Upper lobe of right lung (tissue), 1 donor: ENCODE measurements around the gene ZNF607. TPM values are rescaled to one million over a fixed set of nuclear protein-coding genes. Genes with fewer than 3 reads are reported as not detected.
"Not testable (repeated sequence)": the region's sequence is repeated elsewhere in the genome, so short reads cannot be mapped to it uniquely, and the experiment has no call there.

Source experiments
- ATAC-seq: fragments of 200-7000 bp; cut with Tn5 transposase; one replicate; pipeline ENCODE4 v1.9.1; 2020; ENCODE audit warnings: mild to moderate bottlenecking, moderate library complexity
- DNase-seq: peaks from one replicate; pipeline ENCODE4 v3.0.0-alpha.2; 2020
- H3K27ac ChIP-seq: fragments of 200-600 bp; one replicate; pipeline ENCODE4 v1.8.0; 2022
- H3K27me3 ChIP-seq: fragments of 200-600 bp; one replicate; pipeline ENCODE4 v1.8.0; 2022; ENCODE audit warnings: mild to moderate bottlenecking
- H3K36me3 ChIP-seq: fragments of 200-600 bp; one replicate; pipeline ENCODE4 v1.8.0; 2022
- H3K4me1 ChIP-seq: fragments of 200-600 bp; one replicate; pipeline ENCODE4 v1.8.0; 2022
- H3K4me3 ChIP-seq: fragments of 200-600 bp; one replicate; pipeline ENCODE4 v1.8.0; 2022; ENCODE audit warnings: mild to moderate bottlenecking
- H3K9me3 ChIP-seq: fragments of 200-600 bp; one replicate; pipeline ENCODE4 v1.8.0; 2022
- intact Hi-C: fragments of 100-400 bp; cut with DNase I; formaldehyde crosslinking; loops from one replicate; pipeline ENCODE4 v1.11.0; 2022
- total RNA-seq: library from RNA; stranded (reverse); fragmentation: NEBNext Ultra II Directional; extraction: Animal tissue kit (Norgen Biotek cat#: 25700); gene quantifications from one replicate; pipeline ENCODE4 v1.2.1, GENCODE V29; 2021
- TF ChIP-seq, protein P1 (sequence below): fragments of 200-600 bp; IDR thresholded peaks from one replicate; pipeline ENCODE4 v1.8.0; 2022; ENCODE audit warnings: antibody characterized with exemption
- donor health status: DM: no; HTN: yes; CAD: no; lungs with severe emphysema.

Gene ZNF607
- total RNA-seq, 1 donor from 2014 or later: 7.5 TPM

DNA sequence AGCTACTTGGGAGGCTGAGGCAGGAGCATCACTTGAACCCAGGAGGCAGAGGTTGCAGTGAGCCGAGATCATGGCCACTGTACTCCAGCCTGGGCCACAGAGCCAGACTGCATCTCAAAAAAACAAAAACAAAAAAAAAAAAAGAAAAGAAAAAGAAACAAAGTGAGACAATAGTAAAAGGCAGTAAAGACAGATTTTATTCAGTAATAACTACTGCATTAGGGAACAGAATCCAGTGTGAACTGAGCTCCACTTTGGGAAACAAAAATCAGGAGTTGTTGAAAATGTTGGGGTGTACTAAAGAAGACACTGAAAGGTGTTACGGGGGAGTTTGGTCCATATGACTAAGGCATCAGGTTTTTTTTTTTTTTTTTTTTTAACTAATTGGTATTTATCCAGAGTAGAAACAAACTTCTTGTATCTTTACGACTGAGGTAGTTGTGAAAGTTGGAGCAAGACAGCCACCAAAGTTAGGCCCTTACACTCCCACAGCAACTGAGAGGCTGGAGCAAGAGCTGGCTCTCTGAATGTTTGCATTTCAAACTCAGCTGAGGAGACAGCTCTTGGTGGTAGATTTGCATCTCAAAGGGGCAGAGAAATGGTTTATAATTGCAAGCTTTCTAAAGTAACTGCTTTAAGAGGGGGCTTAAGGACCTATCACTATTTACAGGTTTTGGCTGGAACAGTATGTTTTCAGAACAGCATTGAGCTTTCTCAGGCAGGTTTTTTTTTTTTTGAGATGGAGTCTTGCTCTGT, 24.2 kb downstream of the ZNF607 start:
- no peak for ATAC-seq
- H3K36me3 ChIP-seq: peaks cover 18% of the 10 kb centered on the region
- H3K4me1 ChIP-seq: no peaks in the 10 kb centered on the region
- TF ChIP-seq, protein P1, sequence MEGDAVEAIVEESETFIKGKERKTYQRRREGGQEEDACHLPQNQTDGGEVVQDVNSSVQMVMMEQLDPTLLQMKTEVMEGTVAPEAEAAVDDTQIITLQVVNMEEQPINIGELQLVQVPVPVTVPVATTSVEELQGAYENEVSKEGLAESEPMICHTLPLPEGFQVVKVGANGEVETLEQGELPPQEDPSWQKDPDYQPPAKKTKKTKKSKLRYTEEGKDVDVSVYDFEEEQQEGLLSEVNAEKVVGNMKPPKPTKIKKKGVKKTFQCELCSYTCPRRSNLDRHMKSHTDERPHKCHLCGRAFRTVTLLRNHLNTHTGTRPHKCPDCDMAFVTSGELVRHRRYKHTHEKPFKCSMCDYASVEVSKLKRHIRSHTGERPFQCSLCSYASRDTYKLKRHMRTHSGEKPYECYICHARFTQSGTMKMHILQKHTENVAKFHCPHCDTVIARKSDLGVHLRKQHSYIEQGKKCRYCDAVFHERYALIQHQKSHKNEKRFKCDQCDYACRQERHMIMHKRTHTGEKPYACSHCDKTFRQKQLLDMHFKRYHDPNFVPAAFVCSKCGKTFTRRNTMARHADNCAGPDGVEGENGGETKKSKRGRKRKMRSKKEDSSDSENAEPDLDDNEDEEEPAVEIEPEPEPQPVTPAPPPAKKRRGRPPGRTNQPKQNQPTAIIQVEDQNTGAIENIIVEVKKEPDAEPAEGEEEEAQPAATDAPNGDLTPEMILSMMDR: no peak
- DNase-seq: no peak
- no peaks in the 10 kb centered on the region for H3K27me3 ChIP-seq
- H3K4me3 ChIP-seq: no peak overlapping the region
- intact Hi-C loops: no loop called here
- H3K27ac ChIP-seq: no peak overlapping the region
- H3K9me3 ChIP-seq: peaks cover 11% of the 10 kb centered on the region

DNA sequence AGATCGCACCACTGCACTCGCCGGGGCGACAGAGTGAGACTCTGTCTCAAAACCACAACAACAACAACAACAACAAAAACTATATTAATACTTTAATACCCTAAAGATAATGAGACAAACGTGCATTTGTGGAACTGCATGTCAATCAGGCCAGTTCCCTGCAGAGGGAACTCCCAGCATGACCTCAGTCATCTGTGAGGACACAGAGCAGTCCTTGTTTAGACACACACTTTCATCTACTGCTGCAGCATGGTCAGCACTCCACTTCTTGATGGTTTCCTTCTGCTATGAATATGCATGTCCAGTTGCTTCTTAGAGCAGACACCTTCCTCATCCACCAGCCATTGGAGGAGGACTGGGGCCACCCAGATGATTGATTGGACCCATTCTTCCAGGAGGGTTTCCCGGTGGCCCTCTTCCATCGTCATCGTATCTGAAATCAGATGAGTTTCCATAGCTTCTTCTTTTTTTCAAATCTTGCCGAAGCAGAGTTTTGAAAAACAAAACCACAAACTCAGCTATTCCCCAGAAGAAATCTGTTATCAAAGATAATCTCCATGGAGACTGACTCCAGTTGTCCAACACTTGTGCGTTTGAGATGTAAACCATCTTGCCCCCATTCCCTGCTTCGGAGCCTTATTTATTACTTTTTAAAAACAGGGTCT, 26.5 kb downstream of the ZNF607 start:
- DNase-seq (no peak), ATAC-seq (no peak)
- Histone ChIP-seq H3K4me3 (no peak overlapping the region), H3K27ac (no peak overlapping the region), H3K36me3 (peaks cover 1% of the 10 kb centered on the region), H3K4me1 (no peaks in the 10 kb centered on the region), H3K9me3 (peaks cover 7% of the 10 kb centered on the region), H3K27me3 (no peaks in the 10 kb centered on the region)
- TF ChIP-seq, protein P1: no peak
- intact Hi-C loops: no loop called here

DNA sequence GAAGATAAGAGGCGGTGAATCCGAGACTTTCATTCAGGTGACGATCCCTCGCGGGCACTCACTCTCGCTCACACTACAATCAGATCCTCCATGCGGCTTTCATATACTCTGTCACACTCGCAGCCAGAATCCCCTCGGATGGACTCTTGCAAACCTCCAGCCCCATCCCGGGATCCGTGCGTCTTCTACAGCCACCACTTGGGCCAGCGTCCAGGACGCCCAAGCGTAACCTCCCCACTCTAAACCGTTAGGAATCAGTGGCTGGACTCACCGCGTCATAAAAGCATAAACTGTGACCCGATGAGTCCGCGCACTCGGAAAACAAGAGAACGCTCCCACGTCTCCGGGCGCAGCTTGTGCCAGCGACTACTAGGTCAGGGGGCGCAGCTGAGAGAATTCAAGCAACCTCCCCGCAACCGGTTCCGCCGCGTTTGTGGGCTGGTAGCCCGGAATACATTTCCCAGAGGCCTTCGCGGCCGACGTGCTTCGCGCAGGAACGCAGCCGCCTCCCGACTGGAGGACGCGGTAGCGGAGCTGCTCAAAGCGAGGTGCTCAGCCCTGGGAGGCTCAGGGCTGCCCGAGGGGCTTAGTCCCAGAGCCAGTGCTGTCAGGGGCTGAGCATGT, 27.6 kb downstream of the ZNF607 start:
- ATAC-seq: peak; percentile 98
- no peaks in the 10 kb centered on the region for H3K9me3 ChIP-seq
- H3K36me3 ChIP-seq: no peaks in the 10 kb centered on the region

DNA sequence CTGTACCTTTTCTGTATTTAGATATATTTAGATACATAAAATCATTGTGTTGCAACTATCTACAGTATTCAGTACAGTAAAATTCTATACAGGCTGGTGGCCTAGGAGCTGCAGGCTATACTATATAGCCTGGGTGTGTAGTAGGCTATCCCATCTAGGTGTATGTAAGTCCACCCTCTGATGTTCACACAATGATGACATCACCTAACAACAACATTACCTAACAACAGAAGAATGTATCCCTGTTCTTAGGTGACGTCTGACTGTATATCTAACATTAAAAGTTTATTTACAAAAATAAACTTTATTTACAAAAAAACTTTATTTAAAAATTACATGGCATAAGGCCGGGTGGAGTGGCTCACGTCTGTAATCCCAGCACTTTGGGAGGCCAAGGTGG, 36.0 kb downstream of the ZNF607 start:
- peaks cover 8% of the 10 kb centered on the region for H3K9me3 ChIP-seq
- DNase-seq: no peak
- no peaks in the 10 kb centered on the region for H3K27me3 ChIP-seq
- intact Hi-C loops: no loop called here
- TF ChIP-seq, protein P1: no peak
- no peak overlapping the region for H3K27ac ChIP-seq
- no peak overlapping the region for H3K4me3 ChIP-seq
- no peak for ATAC-seq
- no peaks in the 10 kb centered on the region for H3K4me1 ChIP-seq
- H3K36me3 ChIP-seq: no peaks in the 10 kb centered on the region

More for the DNA sequence above, 27.6 kb downstream of the ZNF607 start:
- intact Hi-C loops: no loop called here
- Histone ChIP-seq H3K27ac (peak overlapping the region; percentile 78), H3K4me3 (peak overlapping the region; percentile 55), H3K27me3 (no peaks in the 10 kb centered on the region), H3K4me1 (no peaks in the 10 kb centered on the region)
- TF ChIP-seq, protein P1: no peak
- DNase-seq: peak; percentile 90

DNA sequence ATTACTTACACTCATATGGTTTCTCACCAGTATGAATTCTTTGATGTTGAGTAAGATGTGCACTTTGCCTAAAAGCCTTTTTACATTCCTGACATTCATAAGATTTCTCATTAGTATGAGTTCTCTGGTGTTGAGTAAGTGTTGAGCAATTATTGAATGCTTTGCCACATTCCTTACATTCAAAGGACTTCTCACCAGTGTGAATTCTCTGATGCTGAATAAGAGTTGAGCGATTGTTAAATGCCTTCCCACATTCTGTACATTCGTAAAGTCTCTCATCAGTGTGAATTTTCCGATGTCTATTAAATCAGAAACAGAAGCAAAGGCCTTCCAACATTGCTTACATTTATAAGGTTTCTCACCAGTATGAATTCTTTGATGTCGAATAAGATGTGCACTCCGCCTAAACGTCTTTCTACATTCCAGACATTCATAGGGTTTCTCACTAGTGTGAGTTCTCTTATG, 50.1 kb downstream of the ZNF607 start:
- H3K36me3 ChIP-seq: no peaks in the 10 kb centered on the region
- intact Hi-C loops: no loop called here
- ATAC-seq: no peak
- peaks cover 81% of the 10 kb centered on the region for H3K9me3 ChIP-seq
- H3K4me3 ChIP-seq: no peak overlapping the region
- no peaks in the 10 kb centered on the region for H3K4me1 ChIP-seq
- no peaks in the 10 kb centered on the region for H3K27me3 ChIP-seq
- H3K27ac ChIP-seq: no peak overlapping the region
- DNase-seq: no peak
- TF ChIP-seq, protein P1: no peak

DNA sequence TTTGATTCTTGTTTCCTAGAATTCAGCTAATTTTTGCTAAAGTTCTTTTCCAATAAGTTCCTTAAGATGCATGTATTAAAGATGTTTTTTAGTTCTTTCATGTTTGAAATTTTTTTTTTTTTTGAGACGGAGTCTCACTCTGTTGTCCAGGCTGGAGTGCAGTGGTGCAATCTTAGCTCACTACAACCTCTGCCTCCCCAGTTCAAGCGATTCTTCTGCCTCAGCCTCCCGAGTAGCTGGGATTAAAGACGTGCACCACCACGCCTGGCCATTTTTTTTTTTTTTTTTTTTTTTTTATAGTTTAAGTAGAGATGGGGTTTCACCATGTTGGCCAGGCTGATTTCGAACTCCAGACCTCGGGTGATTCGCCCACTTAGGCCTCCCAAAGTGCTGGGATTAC, 62.4 kb downstream of the ZNF607 start:
- H3K27ac ChIP-seq, H3K9me3 ChIP-seq, H3K27me3 ChIP-seq, H3K4me3 ChIP-seq, H3K36me3 ChIP-seq, DNase-seq, ATAC-seq, intact Hi-C loops: not testable (repeated sequence)
- H3K4me1 ChIP-seq: peaks cover 20% of the 10 kb centered on the region
